Right lobe of liver (tissue), 4 donors: ENCODE measurements around the gene SCGB3A1.

Experiments used
- CTCF ChIP-seq, 4 donors: fragments of 200-600 bp in 3 of 4; fragments of 450-650 bp in 1 of 4; IDR thresholded peaks; one replicate each; pipeline versions ENCODE4 v1.5.1 to v1.8.0; 2016 to 2022; ENCODE audit warnings: antibody characterized with exemption in 4 of 4, mild to moderate bottlenecking in 2 of 4
- POLR2A ChIP-seq: fragments of 450-650 bp; IDR thresholded peaks from one replicate; pipeline ENCODE4 v1.6.1; 2017; ENCODE audit warnings: antibody characterized with exemption, mild to moderate bottlenecking
- donor health status: DM: no; HTN: no; CAD: no.
- donor health status: DM: no; HTN: no; CAD: no.
- donor health status: DM: no; HTN: yes; CAD: no.

GRCh38 chr5:180632768-180633167 is 41.5 kb upstream of the SCGB3A1 start:
- TF ChIP-seq CTCF (IDR thresholded peaks at IDR 0.05) = no peak
- TF ChIP-seq POLR2A = no peak
